GM21381 (cell line): Measurements from ENCODE around the gene SGSM2.

Source experiments
- ATAC-seq: cut with Tn5 transposase; IDR thresholded peaks from one replicate; pipeline ENCODE4 v1.9.1; 2021; ENCODE audit warnings: mild to moderate bottlenecking, moderate library complexity; ENCODE audit not compliant: unreplicated experiment

SGSM2 gene

DNA sequence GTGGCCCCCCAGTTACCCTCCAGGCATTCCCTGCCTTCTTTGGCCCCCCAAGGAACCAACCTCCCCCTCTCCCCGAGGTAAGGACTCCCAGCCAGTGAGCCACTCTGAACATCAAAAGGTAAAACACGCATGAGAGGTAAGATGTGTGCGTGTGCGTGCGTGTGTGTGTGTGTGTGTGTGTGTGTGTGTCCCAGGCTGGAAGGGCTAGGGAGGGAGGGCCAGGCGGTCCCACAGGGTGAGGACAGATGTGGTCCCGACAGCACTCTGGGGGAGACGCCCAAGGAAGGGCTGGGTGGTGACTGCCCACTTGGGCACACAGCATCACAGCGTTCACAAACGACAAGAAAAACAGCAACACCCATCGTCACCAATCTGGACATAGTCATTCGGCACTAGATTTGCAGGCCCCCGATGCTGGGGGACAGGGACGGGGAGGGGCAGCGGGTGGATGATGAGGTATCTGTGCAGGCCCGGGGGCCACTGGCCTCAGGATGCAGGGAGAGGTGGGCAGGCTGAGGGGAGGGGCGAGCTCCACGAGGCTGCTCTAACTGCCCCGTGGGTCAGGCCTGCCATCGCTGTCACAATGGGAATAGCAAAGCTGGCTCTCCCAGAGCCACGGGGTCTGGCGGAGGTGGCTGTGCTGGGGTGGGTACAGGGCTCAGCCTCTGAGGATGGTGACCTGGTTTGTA, 47.3 kb downstream of the SGSM2 start:
- ATAC-seq: no peak

DNA sequence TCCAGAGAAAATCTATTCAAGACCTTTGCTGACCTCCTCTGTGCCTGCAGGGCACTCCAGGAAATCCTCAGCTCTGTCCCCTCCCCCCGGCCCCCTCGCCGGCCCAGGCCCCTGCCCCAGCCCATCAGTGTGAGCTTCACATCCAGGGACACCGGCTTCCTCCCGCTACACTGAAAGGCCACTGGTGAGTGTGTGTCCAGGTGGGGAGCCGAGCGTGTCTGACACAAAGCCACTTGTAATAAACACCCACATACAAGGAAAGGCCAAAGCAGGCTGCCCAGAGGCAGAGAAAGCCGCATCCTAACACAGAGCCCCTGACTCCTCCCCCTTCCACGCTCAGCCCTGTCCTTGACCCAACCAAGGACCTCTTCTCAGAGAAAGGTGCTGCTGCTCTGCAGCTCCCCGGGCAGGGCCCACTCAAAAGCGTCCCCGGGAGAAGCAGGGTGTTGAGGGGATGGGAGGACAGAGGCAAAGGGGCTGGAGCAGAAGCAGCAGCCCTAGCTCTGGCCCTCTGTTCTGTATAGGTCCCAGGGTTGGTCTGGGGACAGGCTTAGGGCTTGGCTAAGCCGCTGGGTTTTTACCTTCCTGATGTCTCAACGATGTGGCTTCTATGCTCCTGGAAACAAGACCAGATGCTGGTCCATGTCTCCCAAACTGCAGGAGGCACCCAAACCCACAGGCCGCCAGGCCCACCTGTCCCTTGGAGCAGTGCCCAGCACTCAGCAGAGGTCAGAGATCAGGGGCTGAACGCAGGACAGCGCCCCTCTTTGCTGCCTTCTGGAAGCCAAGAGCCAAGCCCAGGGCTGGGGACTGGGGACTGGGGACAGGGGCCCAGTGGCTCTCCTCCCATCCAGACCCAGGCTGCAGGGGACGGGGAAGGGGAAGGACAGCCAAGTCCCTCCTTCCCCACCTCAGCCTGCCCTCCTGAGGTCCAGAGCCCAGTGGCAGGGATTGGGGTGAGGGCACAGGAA, 48.2 kb downstream of the SGSM2 start:
- ATAC-seq: no peak

DNA sequence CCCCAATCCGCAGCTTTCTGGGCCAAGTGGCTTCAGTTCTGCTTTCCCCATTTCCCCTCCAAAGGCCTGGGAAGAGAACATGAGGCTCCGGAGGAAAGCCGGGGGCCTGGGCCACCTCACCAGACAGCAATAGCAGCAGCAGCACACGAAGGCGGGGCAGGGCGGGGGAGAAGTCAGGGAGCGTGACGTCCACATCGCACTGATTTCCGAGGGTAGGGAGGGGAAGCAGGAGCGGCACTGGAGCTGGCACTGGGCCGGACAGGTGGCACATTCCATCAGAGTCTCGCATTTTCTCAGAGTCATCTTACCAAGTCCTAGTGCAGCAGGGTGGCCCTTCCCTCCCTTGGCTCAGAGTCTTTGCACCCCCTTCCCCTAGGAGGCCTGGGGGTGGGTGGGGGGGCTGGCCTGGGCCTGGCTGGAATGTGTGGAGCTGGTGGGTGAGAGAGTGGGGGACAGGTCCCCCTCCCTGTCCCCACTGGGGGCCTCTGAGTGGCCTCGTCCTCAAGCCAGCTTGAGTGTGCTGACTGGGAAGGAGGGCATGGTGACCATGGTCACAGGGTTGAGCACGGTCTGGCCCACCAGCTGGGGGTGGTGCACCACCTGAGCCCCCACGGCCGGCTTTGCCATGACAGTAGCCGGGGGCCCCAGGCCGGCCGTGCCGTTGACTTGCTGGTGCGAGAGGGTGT, 49.2 kb downstream of the SGSM2 start:
- ATAC-seq: no peak

DNA sequence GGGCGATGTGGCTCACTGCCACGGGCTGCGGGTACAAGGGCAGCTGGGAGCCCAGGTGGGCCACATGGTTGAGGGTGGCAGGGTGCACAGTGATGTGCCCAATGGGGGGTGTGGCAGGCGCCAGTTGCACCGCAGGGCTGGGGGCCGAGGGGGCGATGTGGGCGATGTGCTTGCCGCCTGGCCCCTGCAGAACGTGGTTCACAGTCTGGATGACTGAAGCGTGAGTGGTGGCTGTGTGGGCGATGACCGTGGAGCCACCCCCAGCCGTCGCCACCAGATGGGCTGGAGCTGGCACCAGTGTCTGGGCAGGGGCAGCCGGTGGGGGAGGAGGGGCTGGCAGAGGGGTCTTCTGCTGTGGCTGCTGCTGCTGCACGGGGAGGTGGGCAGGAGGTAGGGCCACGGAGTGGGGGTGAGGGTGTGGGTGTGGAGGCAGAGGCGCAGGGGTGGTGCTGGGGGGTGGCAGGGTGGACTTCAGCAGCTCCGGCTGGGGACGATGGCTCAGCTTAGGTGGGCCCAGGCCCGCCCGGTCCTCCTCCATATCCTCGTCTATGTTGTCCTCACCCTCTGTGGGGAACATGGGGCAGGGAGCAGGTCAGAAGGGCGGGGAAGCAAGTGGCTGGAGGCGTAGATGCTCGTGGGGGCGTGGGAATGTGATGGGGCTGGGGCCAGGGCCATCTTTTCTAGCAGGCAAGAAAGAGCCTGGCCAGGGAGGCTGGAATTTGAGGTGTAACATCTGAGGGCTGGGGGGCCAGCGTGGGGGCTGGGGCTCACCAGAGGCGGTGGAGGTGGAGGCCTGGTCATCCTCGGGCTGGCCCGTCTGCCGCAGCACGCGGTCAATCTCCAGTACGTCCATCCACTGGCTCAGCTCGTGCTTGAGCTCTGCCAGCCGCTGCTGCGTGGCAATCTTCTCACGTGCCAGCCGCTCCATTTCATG, 50.1 kb downstream of the SGSM2 start:
- ATAC-seq: no peak

DNA sequence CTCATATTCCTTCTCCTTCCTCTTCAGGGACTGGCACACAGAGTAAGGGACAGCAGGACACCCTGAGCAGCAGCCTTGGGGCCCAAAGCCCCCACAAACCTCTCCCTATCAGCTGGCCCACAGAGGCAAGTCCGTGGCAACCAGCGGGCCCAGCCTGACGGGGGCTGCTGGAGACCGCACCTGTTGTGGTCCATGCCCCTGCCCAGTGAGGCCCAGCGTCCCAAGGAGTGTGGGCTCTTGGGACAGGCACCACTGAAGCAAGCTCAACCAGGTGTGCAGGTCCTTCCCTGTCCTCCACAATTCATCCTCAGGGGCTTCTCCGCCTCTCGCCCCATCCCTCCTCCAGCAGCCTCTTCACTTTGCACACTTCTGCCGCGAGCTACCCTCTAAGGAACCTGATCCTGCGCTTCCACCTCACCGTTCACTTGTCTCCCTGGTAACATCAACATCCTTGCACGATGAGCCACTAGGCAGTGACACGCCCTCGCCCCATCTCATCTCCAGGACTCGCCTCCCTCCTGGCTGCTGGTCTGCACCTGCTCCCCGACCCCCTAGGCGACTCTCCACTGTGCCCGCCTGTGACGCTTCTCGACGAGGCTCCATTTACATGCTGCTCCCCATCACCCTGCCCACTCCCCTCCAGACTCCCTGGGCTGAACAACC, 50.9 kb downstream of the SGSM2 start:
- no peak for ATAC-seq

DNA sequence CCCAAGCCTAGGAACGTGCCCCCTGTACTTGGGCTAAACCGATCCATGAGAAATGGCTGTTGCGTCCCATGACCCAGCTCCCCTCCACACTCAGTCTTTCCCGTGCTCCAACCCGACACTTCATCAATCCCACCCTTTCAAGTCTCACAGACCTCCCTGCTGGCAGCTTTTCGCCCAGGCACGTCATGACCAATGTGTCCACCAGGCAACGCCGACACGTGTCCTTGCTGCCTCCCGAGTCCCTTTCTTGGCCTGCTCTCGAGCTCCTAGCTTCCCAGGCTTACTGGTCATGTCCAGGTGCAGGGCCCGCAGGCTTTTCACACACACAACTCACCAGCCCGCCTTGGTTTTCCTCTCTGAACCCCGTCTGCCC, 51.4 kb downstream of the SGSM2 start:
- ATAC-seq: no peak

DNA sequence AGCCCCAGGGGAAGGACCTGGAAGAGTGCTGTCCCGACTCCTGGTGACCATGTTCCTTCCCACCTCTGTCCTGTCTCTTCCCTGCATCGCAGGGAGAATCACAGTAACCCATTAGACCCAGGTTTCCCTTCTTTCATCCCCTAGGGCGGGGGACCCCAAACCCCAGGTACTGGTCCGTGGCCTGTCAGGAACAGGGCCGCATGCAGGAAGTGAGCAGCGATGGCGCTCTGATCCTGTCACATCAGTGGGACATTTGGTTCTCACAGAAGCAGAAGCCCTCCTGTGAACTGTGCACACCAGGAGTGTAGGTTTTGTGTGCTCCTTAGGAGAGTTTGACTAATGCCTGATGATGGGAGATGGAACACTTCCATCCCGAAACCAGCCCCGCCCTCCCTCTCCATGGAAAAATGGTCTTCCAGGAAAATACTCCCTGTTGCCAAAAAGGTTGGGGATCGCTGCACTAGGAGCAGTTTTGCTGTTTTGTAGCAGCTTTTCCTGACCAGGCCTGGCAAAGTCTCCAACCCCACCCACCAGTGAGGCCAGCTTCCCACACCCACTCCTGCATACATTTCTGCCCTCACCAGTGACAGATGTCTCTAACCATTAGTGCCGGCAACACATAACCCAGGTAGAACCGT, 53.0 kb downstream of the SGSM2 start:
- no peak for ATAC-seq

DNA sequence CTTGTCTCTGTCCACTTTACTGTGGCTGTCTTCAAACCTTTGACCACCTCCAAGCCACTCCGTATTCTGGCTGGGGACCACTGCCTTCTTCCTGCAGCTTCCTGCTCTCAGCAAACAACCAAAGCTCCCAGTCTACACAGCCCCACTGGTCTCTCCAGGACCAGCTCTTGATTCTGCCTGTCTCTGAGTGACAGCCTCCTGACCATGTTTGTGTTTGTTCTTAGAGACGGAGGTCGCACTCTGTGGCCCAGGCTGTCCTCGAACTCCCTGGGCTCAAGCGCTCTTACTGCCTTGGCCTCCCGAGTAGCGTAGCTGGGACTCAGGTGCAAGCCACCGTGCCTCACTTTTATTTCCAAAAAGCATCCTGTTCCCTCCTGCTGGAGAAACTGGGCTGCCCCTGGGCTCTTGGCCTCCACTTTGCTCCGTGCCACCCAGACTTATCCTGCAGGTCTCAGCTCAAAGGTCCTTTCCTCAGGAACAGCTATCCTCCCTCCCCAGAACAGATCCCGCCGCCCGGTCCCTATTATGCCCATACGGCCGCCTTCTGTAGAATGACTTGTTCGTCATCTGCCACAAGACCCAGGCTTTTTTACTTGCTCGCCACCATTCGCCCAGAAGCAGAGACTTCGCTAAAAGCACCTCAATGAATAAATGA, 54.4 kb downstream of the SGSM2 start:
- ATAC-seq: no peak

DNA sequence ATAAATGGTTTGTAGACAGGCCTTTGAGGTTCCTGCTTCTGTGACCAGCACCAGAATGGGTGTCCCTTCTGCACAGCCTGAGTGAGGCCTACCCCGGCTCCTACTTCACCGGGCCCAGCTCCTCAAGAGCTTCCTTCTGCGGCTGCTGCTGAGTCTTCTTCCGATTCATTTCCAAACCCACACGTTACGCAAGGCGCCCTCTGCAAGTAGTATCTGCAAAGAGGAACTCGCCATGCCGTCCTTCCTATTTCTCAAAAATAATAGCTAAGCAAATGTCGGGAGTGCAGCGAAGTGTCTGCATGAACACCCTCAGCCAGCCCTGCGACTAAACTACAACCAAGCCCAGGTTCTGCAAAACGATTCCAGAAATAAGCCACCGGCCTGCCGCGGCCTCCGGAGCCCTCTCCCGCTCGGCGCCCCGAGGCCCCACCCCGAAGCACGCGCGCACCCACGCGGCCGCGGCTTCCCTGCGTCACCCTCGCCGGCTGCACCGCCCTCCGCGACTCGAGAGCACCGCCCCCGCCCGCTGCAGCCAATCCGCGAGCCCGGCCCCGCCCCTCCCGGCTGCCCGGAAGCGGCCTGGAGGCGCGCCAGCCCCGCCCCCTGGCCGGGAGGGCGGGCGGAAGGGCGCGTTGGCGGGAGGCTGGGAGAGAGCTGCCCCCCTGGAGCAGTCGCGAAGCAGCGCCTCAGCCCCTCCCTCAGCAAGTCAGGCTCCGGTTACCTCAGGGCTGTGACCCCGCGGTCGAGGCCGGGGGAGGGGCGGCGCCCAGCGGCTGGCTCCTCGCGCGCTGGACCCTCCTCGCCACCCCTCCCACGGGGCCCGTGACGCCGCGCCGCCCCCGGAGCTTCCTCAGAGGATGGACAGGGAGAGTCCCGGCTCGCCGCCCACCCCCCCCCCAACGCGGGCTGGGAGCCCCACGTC, 55.2 kb downstream of the SGSM2 start:
- peak; percentile 51 for ATAC-seq

DNA sequence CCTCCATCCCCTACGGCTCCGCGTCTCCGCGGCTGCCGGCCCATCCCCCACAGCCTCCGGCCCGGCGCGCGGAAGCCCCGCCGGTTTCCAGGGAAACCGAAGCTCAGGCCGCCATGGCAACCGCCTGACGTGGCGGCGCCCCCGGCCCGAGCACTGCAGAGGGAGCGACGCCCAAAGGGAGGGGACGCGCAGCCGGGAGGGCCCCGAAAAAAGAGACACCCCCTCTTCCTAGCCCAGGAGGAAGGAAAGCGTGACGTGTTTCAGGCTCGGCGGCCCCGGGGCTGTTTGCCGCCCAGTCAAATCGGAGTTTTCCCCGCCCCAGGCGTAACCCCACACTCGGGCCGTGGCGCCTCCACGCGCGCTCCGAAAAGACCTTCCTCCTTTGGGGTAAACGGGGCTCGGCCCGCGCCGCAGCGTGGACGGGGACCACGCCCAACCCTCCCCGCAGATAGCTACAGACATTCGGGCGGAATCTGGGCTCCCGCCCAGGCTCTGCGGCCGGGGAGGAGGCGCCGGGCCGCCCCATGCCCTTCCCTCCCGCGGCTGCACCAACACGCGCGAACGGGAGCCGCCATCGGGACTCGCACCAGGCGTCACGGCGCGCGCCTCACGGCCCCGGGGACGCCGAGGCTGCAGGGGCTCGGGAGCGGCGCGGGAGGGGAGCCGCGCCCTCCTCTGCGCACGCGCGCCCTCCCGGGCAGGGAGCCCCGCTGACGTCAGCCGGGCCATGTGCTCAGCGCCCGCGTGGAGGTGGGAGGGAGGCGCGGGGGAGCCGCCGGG, 56.1 kb downstream of the SGSM2 start:
- peak; percentile 37 for ATAC-seq

DNA sequence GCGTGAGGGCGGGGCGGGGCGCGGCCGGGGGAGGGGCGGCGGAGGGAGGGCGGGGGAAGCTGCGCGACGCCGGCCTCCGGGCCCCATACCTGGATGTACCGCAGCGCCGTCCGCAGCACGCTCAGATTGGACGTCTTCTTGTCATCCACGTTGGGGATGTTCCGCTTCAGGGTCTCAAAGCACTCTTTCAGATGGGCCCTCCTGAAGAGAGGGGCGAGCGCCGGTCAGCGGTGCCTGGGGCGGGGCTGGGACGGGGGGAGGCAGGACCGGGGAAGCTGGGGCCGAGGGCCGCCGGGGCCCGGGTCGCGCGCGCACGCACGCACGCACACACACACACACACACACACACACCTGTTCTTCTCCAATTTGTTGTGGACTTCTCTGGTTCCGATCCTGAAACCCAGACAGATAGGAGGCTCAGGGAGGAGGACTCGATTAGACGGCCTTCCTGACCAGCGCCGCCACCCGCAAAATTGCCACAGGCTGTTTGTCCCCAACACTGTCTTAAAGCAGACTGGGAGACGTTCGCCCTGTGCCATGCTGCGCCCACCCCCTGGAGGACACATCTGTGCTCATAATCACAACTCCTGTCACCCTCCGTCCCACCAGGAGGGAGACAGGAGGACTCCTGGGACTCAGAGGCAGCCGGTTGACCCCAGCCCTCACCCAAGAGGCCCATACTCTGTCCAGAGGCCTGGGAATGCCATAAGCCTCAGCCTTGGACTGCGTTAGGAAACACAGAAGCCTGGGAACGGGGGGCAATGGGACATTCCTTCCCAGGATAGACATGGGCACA, 56.9 kb downstream of the SGSM2 start:
- no peak for ATAC-seq

DNA sequence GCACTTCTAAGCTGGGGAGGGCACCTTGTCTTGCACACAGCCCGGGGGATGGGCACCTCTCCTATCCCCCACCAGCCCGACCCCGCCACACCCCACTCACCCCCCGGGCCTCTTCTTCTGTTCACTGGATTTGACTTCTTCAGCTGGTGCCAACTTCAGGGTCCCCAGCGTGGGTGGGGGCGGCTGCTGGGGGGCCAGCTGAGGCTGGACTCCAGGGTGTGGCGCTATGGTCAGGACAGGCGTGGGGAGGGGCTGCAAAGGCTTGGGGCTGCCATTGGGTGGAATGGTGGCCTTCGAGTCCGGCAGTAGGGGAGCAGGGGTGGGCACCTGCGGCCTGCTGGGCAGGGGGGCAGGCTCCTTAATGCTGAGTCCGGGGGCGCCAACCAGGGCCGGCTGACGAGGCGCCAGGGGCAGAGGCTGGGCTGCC, 57.5 kb downstream of the SGSM2 start:
- no peak for ATAC-seq

DNA sequence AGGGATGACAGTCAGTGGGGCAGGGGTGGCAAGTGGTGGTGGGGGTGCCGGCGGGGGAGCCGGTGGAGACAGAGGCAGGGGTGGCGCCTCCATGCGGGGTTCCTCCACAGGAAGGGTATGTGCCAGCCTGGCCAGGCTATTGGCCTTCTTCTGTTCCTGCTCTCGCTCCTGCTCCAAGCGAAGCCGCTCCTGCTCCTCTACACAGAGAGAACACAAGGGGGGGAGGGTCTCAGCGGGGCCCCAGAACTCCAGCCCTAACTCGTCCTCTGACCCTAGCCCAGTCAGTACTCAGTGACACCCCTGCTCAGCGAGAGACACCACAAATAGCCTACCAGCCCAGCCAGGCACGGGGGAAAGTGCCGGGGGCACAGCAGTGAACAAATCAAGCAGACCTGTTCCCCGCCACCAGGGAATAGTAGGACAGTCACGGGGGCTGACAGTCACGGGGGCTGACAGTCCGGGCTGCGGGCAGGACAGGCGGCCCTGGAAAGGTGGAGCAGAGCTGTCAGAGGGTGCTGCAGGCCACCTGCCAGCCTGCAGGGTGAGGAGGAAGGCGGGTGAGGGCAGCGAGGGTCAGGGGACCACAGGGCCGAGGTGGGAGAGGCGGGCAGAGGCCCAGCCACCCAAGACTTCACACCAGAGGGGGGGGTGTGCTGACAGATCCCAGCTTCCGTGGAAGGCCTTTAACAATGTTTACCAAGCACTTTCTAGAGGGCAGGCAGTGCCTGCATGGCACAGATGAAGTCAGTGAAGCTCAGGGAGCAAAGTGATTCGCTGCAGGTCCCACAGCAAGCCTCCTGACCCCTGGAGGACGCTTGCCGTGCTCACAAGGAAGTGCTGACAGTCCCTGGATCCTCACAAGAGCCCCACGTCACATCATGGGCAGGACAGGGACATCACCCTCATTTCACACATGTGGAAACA, 58.2 kb downstream of the SGSM2 start:
- ATAC-seq: no peak

DNA sequence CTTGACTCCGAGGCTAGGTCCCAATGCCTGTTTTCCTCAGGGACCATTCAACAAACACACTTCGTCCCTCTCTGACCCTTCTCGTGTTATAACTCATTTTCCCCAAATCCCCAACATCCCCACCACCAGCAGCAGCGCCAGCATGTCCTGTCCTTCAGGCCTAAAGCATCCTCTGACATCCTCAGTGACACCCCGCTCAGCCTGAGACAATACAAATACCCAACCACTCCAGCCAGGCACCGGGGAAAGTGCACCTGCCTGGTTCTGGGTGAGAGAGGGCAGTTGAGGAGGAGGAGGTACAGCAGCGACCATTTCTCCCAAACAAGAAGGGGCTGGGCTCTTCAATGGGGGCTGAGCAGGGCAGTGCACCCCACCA, 58.9 kb downstream of the SGSM2 start:
- ATAC-seq: no peak

DNA sequence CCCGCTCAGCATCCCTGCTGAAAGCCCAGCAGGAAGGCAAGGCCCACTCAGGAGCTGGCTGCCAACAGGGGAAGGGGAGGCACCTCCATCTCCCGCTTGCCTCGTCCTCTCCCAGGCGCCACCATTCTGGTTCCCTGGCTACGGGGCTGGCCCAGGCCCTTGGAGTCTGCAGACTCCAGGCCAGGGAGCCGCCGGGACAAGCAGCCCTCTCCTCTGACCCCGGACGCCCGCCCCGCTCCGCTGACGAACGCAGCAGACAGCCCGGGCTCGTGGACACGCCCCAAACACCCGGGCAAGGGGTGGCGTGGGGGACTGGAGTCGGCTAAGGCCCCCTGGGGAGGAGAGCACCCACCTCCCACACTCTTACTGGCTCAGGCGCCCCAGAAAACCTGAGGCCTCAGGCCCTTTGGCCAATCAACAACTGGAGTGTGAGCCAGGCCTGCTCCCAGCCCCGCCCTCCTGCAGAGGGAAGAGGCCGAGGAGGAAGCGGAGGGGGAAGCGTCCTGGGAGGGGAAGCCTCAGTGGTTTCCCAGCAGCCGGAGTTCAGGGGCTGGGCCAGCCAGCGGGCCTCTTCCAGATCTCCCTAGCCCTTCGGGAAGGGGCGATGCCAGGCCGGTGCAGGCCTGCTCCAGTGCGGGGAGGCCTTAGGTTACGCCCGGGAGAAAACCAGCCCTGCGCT, 59.4 kb downstream of the SGSM2 start:
- ATAC-seq: no peak
